PC-9 (cell line): ENCODE measurements around the gene DNM3.

ENCODE experiments used
- CTCF ChIP-seq: fragments of 200-600 bp; sonication (generic); conservative IDR thresholded peaks from 2 replicates; pipeline ENCODE4 v1.6.1; 2017; ENCODE audit warnings: mixed run types, antibody characterized with exemption, mild to moderate bottlenecking, moderate library complexity
- EZH2 ChIP-seq: fragments of 200-600 bp; sonication (generic); IDR thresholded peaks from 2 replicates; pipeline ENCODE4 v1.8.0; 2017; ENCODE audit warnings: antibody characterized with exemption, low read depth

- TF ChIP-seq CTCF, result no peak
- no peak for TF ChIP-seq EZH2
These were observed 576.3 kb downstream of the DNM3 start for GRCh38 chr1:172417557-172417956.
